HT-29 (cell line): Measurements from ENCODE around the gene FAM131A. TPM values are rescaled to one million over a fixed set of nuclear protein-coding genes. Genes with fewer than 3 reads are reported as not detected.

ENCODE experiments used
- DNase-seq: peaks from one replicate; pipeline ENCODE4 v3.0.0-alpha.2; 2015; ENCODE audit warnings: low spot score
- total RNA-seq: library from RNA; depleted of rRNA; stranded (reverse); fragments of >200 nt; shearing (Covaris generic); gene quantifications from 2 replicates; pipeline ENCODE4 v1.2.3, GENCODE V29; 2014

The FAM131A gene
- total RNA-seq, 1 experiment from 2014 or later, result 26.6 TPM

GRCh38 chr3:184375747-184376461 lies 38.5 kb downstream of the FAM131A start:
- no peak for DNase-seq

GRCh38 chr3:184377374-184377773 lies 40.0 kb downstream of the FAM131A start:
- no peak for DNase-seq

- DNase-seq, result peak; percentile 43
These were observed 40.6 kb downstream of the FAM131A start, which contains the start of gene THPO for GRCh38 chr3:184377882-184378445. Gene THPO (minus strand): TSS chr3:184378207. CDS start chr3:184376259, 1,948 bp downstream.

GRCh38 chr3:184378651-184379357 lies 41.4 kb downstream of the FAM131A start:
- DNase-seq, result no peak

- DNase-seq, result no peak
These were observed 42.2 kb downstream of the FAM131A start, which contains the start of gene CHRD for GRCh38 chr3:184379358-184380184. Gene CHRD (plus strand): TSS chr3:184380054. CDS start chr3:184380319, 265 bp downstream.

GRCh38 chr3:184380185-184380626 lies 42.8 kb downstream of the FAM131A start:
- DNase-seq, result no peak

GRCh38 chr3:184380627-184381260 lies 43.3 kb downstream of the FAM131A start:
- DNase-seq, result no peak

- DNase-seq, result no peak
These were observed 44.1 kb downstream of the FAM131A start for GRCh38 chr3:184381261-184382224.

- DNase-seq, result no peak
These were observed 45.1 kb downstream of the FAM131A start for GRCh38 chr3:184382326-184383032.

GRCh38 chr3:184383033-184383740 lies 45.8 kb downstream of the FAM131A start:
- no peak for DNase-seq

- no peak for DNase-seq
These were observed 46.9 kb downstream of the FAM131A start for GRCh38 chr3:184384342-184384741.

- DNase-seq, result no peak
These were observed 47.5 kb downstream of the FAM131A start for GRCh38 chr3:184384856-184385422.

- DNase-seq, result no peak
These were observed 48.8 kb downstream of the FAM131A start for GRCh38 chr3:184386047-184386806.

- DNase-seq, result no peak
These were observed 49.8 kb downstream of the FAM131A start for GRCh38 chr3:184387174-184387714.

- no peak for DNase-seq
These were observed 51.0 kb downstream of the FAM131A start for GRCh38 chr3:184388164-184388935.

GRCh38 chr3:184388936-184389230 lies 51.5 kb downstream of the FAM131A start:
- DNase-seq, result no peak

GRCh38 chr3:184389384-184389783 lies 52.0 kb downstream of the FAM131A start:
- DNase-seq, result no peak
